Panc1 (cell line): ENCODE results near the gene MEIS1. TPM values are rescaled to one million over a fixed set of nuclear protein-coding genes. Genes with fewer than 3 reads are reported as not detected.

ENCODE experiments used
- ATAC-seq: fragments of 200-7000 bp; cut with Tn5 transposase; 2 replicates; pipeline ENCODE4 v1.9.1; 2020; ENCODE audit warnings: mild to moderate bottlenecking, moderate library complexity
- BruUV-seq: library from RNA; stranded (reverse); fragments of 400-500 nt; replicated peaks from 2 replicates; lab custom pipeline; 2021; lab: Mats Ljungman, UMichigan
- CTCF ChIA-PET: fragments of 300-600 bp; sonication (Branson Sonifier 250); formaldehyde crosslinking; loops from one replicate; lab custom pipeline; 2022; ENCODE audit warnings: antibody characterized with exemption; lab: Charles Lee
- POLR2A ChIA-PET: fragments of 300-600 bp; sonication (Branson Sonifier 250); formaldehyde crosslinking; loops from one replicate; lab custom pipeline; 2022; ENCODE audit warnings: antibody characterized with exemption; lab: Charles Lee
- DNase-seq: peaks from one replicate; pipeline ENCODE4 v3.0.0-alpha.2; 2010; ENCODE audit warnings: low read depth, low spot score
- H3K27ac ChIP-seq: 2 replicates; pipeline ENCODE4 v1.5.1; 2011; ENCODE audit warnings: mild to moderate bottlenecking, low read length, inconsistent platforms
- H3K27me3 ChIP-seq: fragments of 200-500 bp; sonication (Bioruptor generic); 2 replicates; pipeline ENCODE4 v1.6.0; 2014; ENCODE audit warnings: low read length, inconsistent platforms; ENCODE audit not compliant: control insufficient read depth, insufficient read depth
- H3K36me3 ChIP-seq: fragments of 200-500 bp; sonication (Bioruptor generic); 2 replicates; pipeline ENCODE4 v1.5.1; 2014; ENCODE audit warnings: inconsistent platforms, mild to moderate bottlenecking, low read length, moderate library complexity; ENCODE audit not compliant: control insufficient read depth, insufficient read depth
- H3K4me1 ChIP-seq: 2 replicates; pipeline ENCODE4 v1.5.1; 2011; ENCODE audit warnings: inconsistent platforms, mild to moderate bottlenecking, low read length, moderate library complexity; ENCODE audit not compliant: control insufficient read depth, insufficient read depth
- H3K4me3 ChIP-seq, 2 experiments: 2 replicates each; pipeline ENCODE4 v1.5.1; 2011 to 2012; ENCODE audit warnings: low read depth in 2 of 2, low read length in 2 of 2, mild to moderate bottlenecking in 2 of 2, inconsistent platforms in 1 of 2, moderate library complexity in 1 of 2
- H3K9me3 ChIP-seq: fragments of 200-500 bp; sonication (Bioruptor generic); 2 replicates; pipeline ENCODE4 v1.5.1; 2014; ENCODE audit warnings: low read depth, mild to moderate bottlenecking, inconsistent platforms, low read length, moderate library complexity; ENCODE audit not compliant: control insufficient read depth, insufficient read depth
- CTCF ChIP-seq: fragments of 450-650 bp; IDR thresholded peaks from 2 replicates; pipeline ENCODE4 v1.5.1; 2017; ENCODE audit warnings: mild to moderate bottlenecking
- POLR2AphosphoS5 ChIP-seq: IDR thresholded peaks from 2 replicates; pipeline ENCODE4 v1.6.1; 2012; ENCODE audit warnings: mild to moderate bottlenecking, low read depth, low read length, moderate library complexity
- REST ChIP-seq, 2 experiments: IDR thresholded peaks; 2 replicates each; pipeline ENCODE4 v1.6.1; 2011 to 2012; ENCODE audit warnings: low read depth in 2 of 2, control low read depth in 1 of 2, low read length in 1 of 2, mild to moderate bottlenecking in 1 of 2, moderate library complexity in 1 of 2; ENCODE audit not compliant: insufficient read depth in 1 of 2
- SIN3A ChIP-seq: IDR thresholded peaks from 2 replicates; pipeline ENCODE4 v1.6.1; 2012; ENCODE audit warnings: low read depth, mild to moderate bottlenecking, low read length, moderate library complexity, borderline replicate concordance; ENCODE audit not compliant: insufficient read depth
- TCF7L2 ChIP-seq: IDR thresholded peaks from 2 replicates; pipeline ENCODE4 v1.6.1; 2011; ENCODE audit warnings: mild to moderate bottlenecking, low read depth, low read length, inconsistent platforms
- in situ Hi-C: cut with HindIII; loops from 2 replicates; pipeline ENCODE4 v1.10.0; 2016; ENCODE audit warnings: low sequenced_read_pairs, low pct_unique_long_range_greater_than_20kb
- intact Hi-C: fragments of 100-400 bp; cut with micrococcal nuclease; formaldehyde crosslinking; loops from one replicate; pipeline ENCODE4 v1.10.0; 2022; ENCODE audit not compliant: unreplicated experiment
- total RNA-seq: library from RNA; stranded (reverse); gene quantifications from one replicate; pipeline ENCODE4 v1.2.1, GENCODE V29; 2021; ENCODE audit not compliant: unreplicated experiment

Gene MEIS1
- total RNA-seq, 1 experiment from 2014 or later = 2.0 TPM

DNA sequence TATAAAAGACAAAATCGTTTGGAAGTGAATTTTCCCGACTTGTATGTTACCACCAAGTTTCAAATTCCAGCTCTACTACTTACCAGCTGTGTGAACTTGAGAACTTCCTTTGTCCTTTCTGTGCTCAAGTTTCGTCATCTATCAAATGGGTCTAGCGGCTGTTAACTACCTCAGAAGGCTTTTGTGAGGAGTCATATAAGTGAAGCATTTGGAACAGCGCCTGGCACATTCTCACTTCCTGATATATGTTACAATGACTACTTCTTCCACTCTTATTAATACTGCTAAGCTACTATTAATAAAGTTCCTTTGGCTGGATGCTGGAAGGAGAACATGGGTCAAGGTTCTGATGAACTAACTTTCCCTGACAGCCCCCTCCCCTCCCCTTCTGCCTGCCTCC is 104.5 kb downstream of the MEIS1 start:
- Histone ChIP-seq H3K27ac (no peak overlapping the region), H3K27me3 (peaks cover 3% of the 10 kb centered on the region; the same call in 1 of the 2 replicates), H3K36me3 (no peaks in the 10 kb centered on the region), H3K4me3 (no peak overlapping the region), H3K9me3 (no peaks in the 10 kb centered on the region), H3K4me1 (no peaks in the 10 kb centered on the region)
- intact Hi-C loops = no loop called here
- no peak for TF ChIP-seq CTCF
- TF ChIP-seq TCF7L2 = no peak
- no peak for TF ChIP-seq SIN3A
- TF ChIP-seq REST (IDR thresholded peaks at IDR 0.05; ENCODE audit: insufficient read depth in 1 of 2, low read depth in 2 of 2, low read length in 1 of 2) = no peak
- no peak for TF ChIP-seq POLR2AphosphoS5
- POLR2A ChIA-PET = no interaction called here
- in situ Hi-C loops = no loop called here
- DNase-seq = no peak
- CTCF ChIA-PET = no interaction called here
- BruUV-seq = no TSS peak
- ATAC-seq = no peak

DNA sequence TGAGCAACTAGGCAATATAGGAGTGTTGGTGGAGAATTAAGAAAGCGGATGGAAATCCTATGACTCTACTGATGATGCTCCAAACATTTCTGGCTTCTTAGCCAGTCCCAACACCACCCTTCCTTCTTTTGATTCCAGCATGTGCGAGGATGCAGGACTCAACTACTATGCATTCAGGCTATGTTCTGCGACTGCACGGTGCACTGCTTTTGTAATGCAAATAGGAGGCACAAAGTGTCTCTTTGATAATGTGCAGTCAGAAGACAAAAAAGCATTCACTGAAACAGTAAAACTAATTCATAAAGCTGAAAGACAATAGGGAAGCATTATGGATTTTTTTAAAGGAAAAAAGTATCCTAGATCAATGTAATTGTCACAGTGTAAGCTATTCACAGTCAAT is 106.7 kb downstream of the MEIS1 start:
- Histone ChIP-seq H3K4me1 (no peaks in the 10 kb centered on the region), H3K9me3 (no peaks in the 10 kb centered on the region), H3K27me3 (no peaks in the 10 kb centered on the region; the same call in 1 of the 2 replicates), H3K4me3 (no peak overlapping the region), H3K27ac (no peak overlapping the region), H3K36me3 (no peaks in the 10 kb centered on the region)
- intact Hi-C loops = no loop called here
- in situ Hi-C loops = no loop called here
- DNase-seq = no peak
- TF ChIP-seq SIN3A (no peak), POLR2AphosphoS5 (no peak), CTCF (no peak), TCF7L2 (no peak)
- no TSS peak for BruUV-seq
- ChIA-PET CTCF (no interaction called here), POLR2A (no interaction called here)
- ATAC-seq = no peak
